GM12875 (cell line): ENCODE data around the gene CHCHD4.

Source experiments
- H3K4me3 ChIP-seq: one replicate; pipeline ENCODE4 v1.5.1; 2011; ENCODE audit warnings: low read depth, low read length, control low read depth
- TF ChIP-seq, protein P1 (sequence below): IDR thresholded peaks from 2 replicates; pipeline ENCODE4 v1.5.1; 2011; ENCODE audit warnings: low read depth, mild to moderate bottlenecking, control low read depth, inconsistent platforms, low read length, moderate library complexity, borderline replicate concordance; ENCODE audit not compliant: insufficient read depth

The CHCHD4 gene

DNA sequence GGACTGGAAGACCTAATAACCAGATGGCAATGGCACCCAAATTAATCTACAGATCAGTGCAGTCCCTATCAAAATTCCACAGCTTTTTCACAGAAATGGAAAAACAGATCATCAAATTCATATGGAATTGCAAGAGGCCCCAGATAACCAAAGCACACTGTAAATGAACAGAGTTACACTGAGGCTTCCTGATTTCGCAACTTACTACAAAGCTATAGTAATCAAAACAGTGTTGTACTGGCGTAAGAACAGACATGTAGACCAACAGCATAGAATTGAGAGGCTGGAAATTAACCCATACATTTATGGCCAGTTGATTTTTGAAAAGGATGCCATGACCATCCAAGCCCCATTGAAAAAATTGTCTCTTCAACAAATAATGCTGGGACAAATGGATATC, 37.5 kb upstream of the CHCHD4 start:
- H3K4me3 ChIP-seq = no peak overlapping the region
- TF ChIP-seq, protein P1, sequence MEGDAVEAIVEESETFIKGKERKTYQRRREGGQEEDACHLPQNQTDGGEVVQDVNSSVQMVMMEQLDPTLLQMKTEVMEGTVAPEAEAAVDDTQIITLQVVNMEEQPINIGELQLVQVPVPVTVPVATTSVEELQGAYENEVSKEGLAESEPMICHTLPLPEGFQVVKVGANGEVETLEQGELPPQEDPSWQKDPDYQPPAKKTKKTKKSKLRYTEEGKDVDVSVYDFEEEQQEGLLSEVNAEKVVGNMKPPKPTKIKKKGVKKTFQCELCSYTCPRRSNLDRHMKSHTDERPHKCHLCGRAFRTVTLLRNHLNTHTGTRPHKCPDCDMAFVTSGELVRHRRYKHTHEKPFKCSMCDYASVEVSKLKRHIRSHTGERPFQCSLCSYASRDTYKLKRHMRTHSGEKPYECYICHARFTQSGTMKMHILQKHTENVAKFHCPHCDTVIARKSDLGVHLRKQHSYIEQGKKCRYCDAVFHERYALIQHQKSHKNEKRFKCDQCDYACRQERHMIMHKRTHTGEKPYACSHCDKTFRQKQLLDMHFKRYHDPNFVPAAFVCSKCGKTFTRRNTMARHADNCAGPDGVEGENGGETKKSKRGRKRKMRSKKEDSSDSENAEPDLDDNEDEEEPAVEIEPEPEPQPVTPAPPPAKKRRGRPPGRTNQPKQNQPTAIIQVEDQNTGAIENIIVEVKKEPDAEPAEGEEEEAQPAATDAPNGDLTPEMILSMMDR = no peak

DNA sequence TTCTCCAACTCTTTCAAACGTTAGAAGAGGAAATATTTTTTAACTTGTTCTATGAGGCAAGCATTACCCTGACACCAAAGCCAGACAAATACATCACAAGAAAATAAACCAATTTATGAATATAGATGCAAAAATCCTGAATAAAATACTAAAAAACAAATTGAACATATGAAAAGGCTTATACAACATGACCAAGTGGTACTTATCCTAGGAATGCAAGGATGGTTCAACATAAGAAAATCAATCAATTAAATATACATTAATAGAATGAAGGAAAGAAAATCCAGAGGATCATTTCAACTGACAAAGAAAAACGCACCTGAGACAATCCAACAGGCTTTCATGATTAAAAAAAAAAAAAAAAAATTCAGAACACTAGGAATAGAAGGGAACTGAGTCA, 36.6 kb upstream of the CHCHD4 start:
- TF ChIP-seq, protein P1 = no peak
- H3K4me3 ChIP-seq = no peak overlapping the region

DNA sequence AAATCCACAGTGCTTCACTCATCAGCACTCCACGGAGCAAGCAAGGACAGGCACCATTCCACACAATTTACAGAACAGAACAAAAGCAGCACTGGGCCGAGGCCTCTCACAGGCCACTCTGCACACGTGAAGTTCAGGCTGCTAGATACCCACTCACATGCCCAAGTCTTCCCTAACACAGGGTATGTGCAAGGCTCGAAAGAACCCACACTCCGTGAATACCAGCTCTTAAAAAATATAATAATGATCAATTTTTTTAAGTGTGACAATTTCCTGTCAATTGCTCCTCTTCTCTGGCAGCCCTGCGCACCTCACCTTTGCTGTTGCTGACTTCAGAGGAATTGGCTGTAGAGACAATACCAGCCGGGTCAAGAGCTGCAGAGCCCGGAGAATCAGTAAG, 34.8 kb upstream of the CHCHD4 start:
- TF ChIP-seq, protein P1 = no peak
- H3K4me3 ChIP-seq = no peak overlapping the region

DNA sequence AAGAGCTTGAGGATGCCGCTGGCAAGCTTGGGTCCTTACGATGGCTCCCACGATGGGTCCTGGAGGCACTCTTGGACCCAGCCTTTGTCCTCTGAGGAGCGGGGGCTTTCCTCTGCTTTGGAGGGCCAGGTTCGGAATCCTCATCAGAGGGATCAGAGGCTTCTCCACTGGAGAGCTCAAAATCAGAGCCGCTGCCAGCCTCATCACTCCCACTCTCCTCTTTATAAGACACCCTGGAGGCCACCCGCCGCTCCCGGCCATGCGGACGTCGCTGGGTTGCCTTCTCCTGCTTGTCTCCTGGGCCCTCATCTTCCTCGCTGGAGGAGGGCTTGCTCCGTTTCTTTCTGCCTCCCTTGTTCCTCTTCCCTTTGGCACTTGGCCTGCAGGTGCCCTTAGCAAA, 33.7 kb upstream of the CHCHD4 start:
- H3K4me3 ChIP-seq = no peak overlapping the region
- TF ChIP-seq, protein P1 = no peak

DNA sequence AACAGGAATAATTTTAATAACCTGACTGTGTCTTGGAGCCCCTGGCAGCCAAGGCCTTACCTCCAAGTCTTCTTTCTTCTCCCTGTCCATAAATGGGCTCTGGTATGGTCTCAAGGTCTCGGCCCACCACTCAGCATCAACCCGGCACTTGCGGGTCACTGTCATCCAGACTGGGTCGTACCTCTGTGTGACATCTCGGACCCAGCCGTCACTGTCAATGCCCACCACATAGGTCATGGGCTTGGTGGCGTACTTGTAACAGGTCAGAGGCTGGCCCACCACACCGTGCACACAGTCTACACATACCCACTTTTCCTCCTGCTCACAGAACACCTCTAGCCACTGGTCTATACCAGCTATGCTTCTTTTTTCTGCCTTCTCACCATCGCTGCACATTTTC, 33.3 kb upstream of the CHCHD4 start:
- H3K4me3 ChIP-seq = no peak overlapping the region
- TF ChIP-seq, protein P1 = no peak

DNA sequence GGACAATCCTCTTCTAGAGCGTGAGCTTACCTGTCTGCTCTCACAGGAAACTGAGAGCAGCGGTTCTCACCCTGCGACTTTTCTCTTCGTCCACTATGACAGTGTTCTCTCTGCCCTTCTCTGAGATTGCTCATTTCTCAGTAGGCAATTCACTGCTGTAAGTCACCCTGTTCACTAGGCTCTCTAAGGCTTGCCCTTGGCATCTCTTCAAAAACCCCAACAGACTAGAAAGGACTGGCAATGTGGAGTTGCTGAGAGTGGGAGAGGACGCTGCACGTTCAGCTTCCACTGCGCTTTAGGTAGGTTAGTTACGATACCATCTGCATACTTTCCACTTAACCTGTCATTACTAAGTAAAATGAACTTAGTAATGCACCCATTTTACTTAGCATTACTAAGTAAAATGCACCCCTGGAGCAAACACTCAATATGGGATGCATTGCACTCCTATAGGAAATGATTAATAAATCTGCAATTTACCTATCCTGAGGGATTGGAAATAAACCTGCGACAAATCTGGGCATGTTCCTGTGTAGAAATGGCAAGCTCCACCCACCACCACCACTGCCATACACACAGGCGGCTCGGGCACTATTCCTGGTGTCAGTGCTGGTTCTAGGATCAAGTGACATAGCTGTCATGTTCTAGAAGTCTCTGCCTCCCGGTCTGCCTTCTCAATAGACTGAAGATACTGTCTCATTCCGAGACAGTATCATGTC, 32.3 kb upstream of the CHCHD4 start:
- TF ChIP-seq, protein P1 = no peak
- no peak overlapping the region for H3K4me3 ChIP-seq

DNA sequence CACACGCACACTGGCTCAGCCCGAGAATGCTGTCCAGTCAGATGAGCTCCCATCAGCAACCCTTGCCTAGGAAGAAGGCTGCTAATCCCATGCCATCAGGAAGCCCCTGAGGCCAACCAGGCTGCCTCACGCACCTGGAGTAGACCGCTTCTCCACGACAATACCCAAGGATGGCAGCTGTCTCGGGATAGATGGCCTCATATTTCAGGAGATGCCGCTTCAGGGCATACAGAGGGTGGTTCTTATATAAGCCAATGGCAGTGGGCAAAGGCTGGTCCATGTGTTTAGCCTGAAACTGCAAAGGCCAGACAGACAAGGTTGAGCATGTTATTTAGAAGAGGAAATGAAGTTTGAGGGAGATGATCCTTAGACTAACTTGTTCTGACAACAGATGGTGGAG, 31.5 kb upstream of the CHCHD4 start:
- TF ChIP-seq, protein P1 = no peak
- H3K4me3 ChIP-seq = no peak overlapping the region
